ENCODE measurements around the gene UBB.

DNA sequence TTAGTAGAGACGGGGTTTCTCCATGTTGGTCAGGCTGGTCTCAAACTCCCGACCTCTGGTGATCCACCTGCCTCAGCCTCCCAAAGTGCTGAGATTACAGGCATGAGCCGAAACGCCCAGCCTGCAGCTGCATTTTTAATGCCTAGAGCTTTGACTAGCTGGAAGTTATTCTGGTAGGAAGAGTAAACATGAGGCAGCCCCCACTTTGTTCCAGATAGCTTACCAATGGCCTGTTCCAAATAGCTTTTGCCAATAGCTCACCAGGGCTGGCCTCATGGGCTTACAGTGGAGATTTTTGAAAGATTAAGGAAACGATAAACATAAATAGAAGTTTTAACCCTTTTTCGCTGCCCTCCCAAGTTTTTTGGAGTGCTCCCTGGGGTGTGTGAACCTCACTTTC lies 44.3 kb downstream of the UBB start:
- TF ChIP-seq EP300 (conservative IDR thresholded peaks at IDR 0.05; ENCODE audit: poor library complexity, severe bottlenecking) (no peak), CTCF (IDR thresholded peaks at IDR 0.05; ENCODE audit: poor library complexity, severe bottlenecking) (no peak), EZH2 (IDR thresholded peaks at IDR 0.05; ENCODE audit: borderline replicate concordance, insufficient read depth, low read length, poor library complexity, severe bottlenecking) (no peak), TAF1 (IDR thresholded peaks at IDR 0.05; ENCODE audit: low read depth) (no peak), POLR2AphosphoS5 (IDR thresholded peaks at IDR 0.05) (no peak), RAD21 (conservative IDR thresholded peaks at IDR 0.05) (no peak), MXI1 (conservative IDR thresholded peaks at IDR 0.05; ENCODE audit: poor library complexity, severe bottlenecking) (no peak)
- TF ChIP-seq, protein P1, sequence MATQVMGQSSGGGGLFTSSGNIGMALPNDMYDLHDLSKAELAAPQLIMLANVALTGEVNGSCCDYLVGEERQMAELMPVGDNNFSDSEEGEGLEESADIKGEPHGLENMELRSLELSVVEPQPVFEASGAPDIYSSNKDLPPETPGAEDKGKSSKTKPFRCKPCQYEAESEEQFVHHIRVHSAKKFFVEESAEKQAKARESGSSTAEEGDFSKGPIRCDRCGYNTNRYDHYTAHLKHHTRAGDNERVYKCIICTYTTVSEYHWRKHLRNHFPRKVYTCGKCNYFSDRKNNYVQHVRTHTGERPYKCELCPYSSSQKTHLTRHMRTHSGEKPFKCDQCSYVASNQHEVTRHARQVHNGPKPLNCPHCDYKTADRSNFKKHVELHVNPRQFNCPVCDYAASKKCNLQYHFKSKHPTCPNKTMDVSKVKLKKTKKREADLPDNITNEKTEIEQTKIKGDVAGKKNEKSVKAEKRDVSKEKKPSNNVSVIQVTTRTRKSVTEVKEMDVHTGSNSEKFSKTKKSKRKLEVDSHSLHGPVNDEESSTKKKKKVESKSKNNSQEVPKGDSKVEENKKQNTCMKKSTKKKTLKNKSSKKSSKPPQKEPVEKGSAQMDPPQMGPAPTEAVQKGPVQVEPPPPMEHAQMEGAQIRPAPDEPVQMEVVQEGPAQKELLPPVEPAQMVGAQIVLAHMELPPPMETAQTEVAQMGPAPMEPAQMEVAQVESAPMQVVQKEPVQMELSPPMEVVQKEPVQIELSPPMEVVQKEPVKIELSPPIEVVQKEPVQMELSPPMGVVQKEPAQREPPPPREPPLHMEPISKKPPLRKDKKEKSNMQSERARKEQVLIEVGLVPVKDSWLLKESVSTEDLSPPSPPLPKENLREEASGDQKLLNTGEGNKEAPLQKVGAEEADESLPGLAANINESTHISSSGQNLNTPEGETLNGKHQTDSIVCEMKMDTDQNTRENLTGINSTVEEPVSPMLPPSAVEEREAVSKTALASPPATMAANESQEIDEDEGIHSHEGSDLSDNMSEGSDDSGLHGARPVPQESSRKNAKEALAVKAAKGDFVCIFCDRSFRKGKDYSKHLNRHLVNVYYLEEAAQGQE (IDR thresholded peaks at IDR 0.05; ENCODE audit: borderline replicate concordance), result no peak
